ENCODE data around the gene GDPD2.
A peak's percentile ranks its signal among the peaks of the same experiment; 100 is the strongest.

Gene GDPD2

GRCh38 chrX:70437921-70438665, 15.0 kb downstream of the GDPD2 start:
- FAIRE-seq: no peak

GRCh38 chrX:70439016-70439415, 15.9 kb downstream of the GDPD2 start:
- FAIRE-seq: no peak

- no peak for FAIRE-seq
These were observed 19.1 kb downstream of the GDPD2 start for GRCh38 chrX:70442224-70442623.

GRCh38 chrX:70444326-70444945, 21.3 kb downstream of the GDPD2 start, which contains the start of gene DLG3:
TSS of gene DLG3 (plus strand) at chrX:70444835. CDS start at chrX:70445202, 367 bp downstream.
- FAIRE-seq: peak; percentile 33

GRCh38 chrX:70444946-70445656, 22.0 kb downstream of the GDPD2 start:
- FAIRE-seq: no peak

- FAIRE-seq: no peak
These were observed 22.8 kb downstream of the GDPD2 start for GRCh38 chrX:70445951-70446350.

GRCh38 chrX:70446380-70447350, 23.6 kb downstream of the GDPD2 start:
- FAIRE-seq: no peak

- no peak for FAIRE-seq
These were observed 26.4 kb downstream of the GDPD2 start for GRCh38 chrX:70449457-70449966.

GRCh38 chrX:70452143-70452733, 29.1 kb downstream of the GDPD2 start:
- no peak for FAIRE-seq

- FAIRE-seq: no peak
These were observed 30.0 kb downstream of the GDPD2 start for GRCh38 chrX:70453024-70453618.

- FAIRE-seq: peak; percentile 93
These were observed 31.6 kb downstream of the GDPD2 start for GRCh38 chrX:70454441-70455365.

GRCh38 chrX:70455366-70456202, 32.5 kb downstream of the GDPD2 start:
- no peak for FAIRE-seq

GRCh38 chrX:70456256-70456655, 33.1 kb downstream of the GDPD2 start:
- FAIRE-seq: no peak

- no peak for FAIRE-seq
These were observed 37.9 kb downstream of the GDPD2 start for GRCh38 chrX:70461026-70461425.

GRCh38 chrX:70464051-70464450, 40.9 kb downstream of the GDPD2 start:
- FAIRE-seq: no peak

- no peak for FAIRE-seq
These were observed 43.9 kb downstream of the GDPD2 start for GRCh38 chrX:70466968-70467367.

GRCh38 chrX:70468709-70469108, 45.6 kb downstream of the GDPD2 start:
- no peak for FAIRE-seq

- no peak for FAIRE-seq
These were observed 47.8 kb downstream of the GDPD2 start for GRCh38 chrX:70470850-70471289.

- FAIRE-seq: no peak
These were observed 53.2 kb downstream of the GDPD2 start for GRCh38 chrX:70476166-70476933.
